Hepatocyte (in vitro differentiated cells): ENCODE data around the gene ARL4A. TPM values are rescaled to one million over a fixed set of nuclear protein-coding genes. Genes with fewer than 3 reads are reported as not detected.

ENCODE experiments used
- DNase-seq: peaks from one replicate; pipeline ENCODE4 v3.0.0-alpha.2; 2016; ENCODE audit warnings: low spot score
- H2AFZ ChIP-seq: fragments of 200-600 bp; sonication (generic); 2 replicates; pipeline ENCODE4 v1.6.0; 2016; ENCODE audit warnings: antibody characterized with exemption, mild to moderate bottlenecking
- H3K27ac ChIP-seq: fragments of 200-600 bp; sonication (generic); 2 replicates; pipeline ENCODE4 v1.5.1; 2016; ENCODE audit warnings: mild to moderate bottlenecking
- H3K27me3 ChIP-seq: fragments of 200-600 bp; sonication (generic); 2 replicates; pipeline ENCODE4 v1.6.1; 2016
- H3K36me3 ChIP-seq: fragments of 200-600 bp; sonication (generic); replicated peaks from 2 replicates; pipeline ENCODE4 v1.5.1; 2016; ENCODE audit warnings: low read depth; ENCODE audit not compliant: insufficient read depth
- H3K4me1 ChIP-seq: fragments of 200-600 bp; sonication (generic); 2 replicates; pipeline ENCODE4 v1.5.1; 2016; ENCODE audit warnings: mild to moderate bottlenecking, moderate library complexity; ENCODE audit not compliant: insufficient read depth
- H3K4me2 ChIP-seq: fragments of 200-600 bp; sonication (generic); 2 replicates; pipeline ENCODE4 v1.6.0; 2016
- H3K4me3 ChIP-seq: fragments of 200-600 bp; sonication (generic); 2 replicates; pipeline ENCODE4 v1.5.1; 2016; ENCODE audit warnings: mild to moderate bottlenecking
- H3K79me2 ChIP-seq: fragments of 200-600 bp; sonication (generic); 2 replicates; pipeline ENCODE4 v1.6.0; 2017; ENCODE audit warnings: mild to moderate bottlenecking
- H3K9me2 ChIP-seq: fragments of 200-600 bp; sonication (generic); replicated peaks from 2 replicates; pipeline ENCODE4 v1.6.0; 2017; ENCODE audit warnings: mild to moderate bottlenecking; ENCODE audit not compliant: insufficient read depth
- H3K9me3 ChIP-seq: fragments of 200-600 bp; sonication (generic); 2 replicates; pipeline ENCODE4 v1.5.1; 2016; ENCODE audit warnings: low read depth, mild to moderate bottlenecking
- H4K20me1 ChIP-seq: fragments of 200-600 bp; sonication (generic); 2 replicates; pipeline ENCODE4 v1.6.0; 2016; ENCODE audit warnings: mild to moderate bottlenecking; ENCODE audit not compliant: insufficient read depth, poor library complexity, severe bottlenecking
- CTCF ChIP-seq: fragments of 200-600 bp; sonication (generic); IDR thresholded peaks from 2 replicates; pipeline ENCODE4 v1.5.1; 2016; ENCODE audit warnings: antibody characterized with exemption, mild to moderate bottlenecking; ENCODE audit not compliant: poor library complexity
- EZH2 ChIP-seq: fragments of 200-600 bp; sonication (generic); IDR thresholded peaks from 2 replicates; pipeline ENCODE4 v1.6.1; 2016; ENCODE audit warnings: antibody characterized with exemption, mild to moderate bottlenecking, borderline replicate concordance
- EZH2phosphoT487 ChIP-seq: fragments of 200-600 bp; sonication (generic); IDR thresholded peaks from one replicate; pipeline ENCODE4 v1.6.1; 2018; ENCODE audit warnings: antibody characterized with exemption, mild to moderate bottlenecking, low read depth, moderate library complexity; ENCODE audit not compliant: unreplicated experiment, severe bottlenecking
- WGBS: methylation state at CpG from one replicate; pipeline ENCODE4 v1.1.6; 2016; ENCODE audit warnings: low lambda C conversion rate; ENCODE audit errors: missing lambda C conversion rate; 5-methylcytosine and 5-hydroxymethylcytosine counted together
- polyA plus RNA-seq: library from polyadenylated mRNA; unstranded; fragments of >200 nt; fragmentation: Nextera tagmentation; extraction: Ambion mirVana; gene quantifications from 2 replicates; pipeline ENCODE4 v1.2.1, GENCODE V29; 2016
- total RNA-seq: library from RNA; depleted of rRNA; stranded (reverse); fragments of >200 nt; gene quantifications from 2 replicates; pipeline ENCODE4 v1.2.3, GENCODE V29; 2014

ARL4A gene
- total and polyA plus RNA-seq, 2 experiments from 2014 or later = 60.3 to 64.0 TPM

GRCh38 chr7:12648704-12649261 is 38.6 kb upstream of the ARL4A start:
- no peaks in the 10 kb centered on the region for H4K20me1 ChIP-seq
- H2AFZ ChIP-seq = no peak overlapping the region
- H3K27me3 ChIP-seq = no peaks in the 10 kb centered on the region
- no peak for TF ChIP-seq EZH2phosphoT487
- no peak for TF ChIP-seq CTCF
- no peak for TF ChIP-seq EZH2
- no peaks in the 10 kb centered on the region for H3K36me3 ChIP-seq
- DNase-seq = no peak
- no peaks in the 10 kb centered on the region for H3K4me1 ChIP-seq
- H3K9me3 ChIP-seq = no peaks in the 10 kb centered on the region
- no peak overlapping the region for H3K27ac ChIP-seq
- no peaks in the 10 kb centered on the region for H3K79me2 ChIP-seq
- H3K4me3 ChIP-seq = no peak overlapping the region
- 64% methylated on average over 4 of the region's 4 CpGs for WGBS
- H3K4me2 ChIP-seq = no peak overlapping the region
- no peaks in the 10 kb centered on the region for H3K9me2 ChIP-seq

DNA sequence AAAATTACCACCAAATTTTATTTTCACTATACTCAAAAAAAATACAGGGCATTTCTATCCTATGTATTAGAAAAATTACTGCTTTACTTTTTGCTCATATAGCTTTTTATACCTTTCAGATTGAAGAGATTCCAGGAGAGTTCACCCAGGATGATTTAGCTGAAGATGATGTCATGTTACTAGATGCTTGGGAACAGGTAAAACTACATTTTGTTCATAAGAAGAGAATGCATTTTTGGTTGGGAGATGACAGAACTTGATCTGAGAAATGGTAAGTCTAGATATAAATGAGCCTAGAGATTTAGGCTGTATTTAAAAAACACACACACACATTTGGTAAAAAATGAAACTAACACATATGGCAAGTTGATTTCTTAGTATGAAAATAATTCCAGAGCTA is 38.1 kb upstream of the ARL4A start:
- no peak for TF ChIP-seq CTCF
- TF ChIP-seq EZH2phosphoT487 = no peak
- TF ChIP-seq EZH2 = no peak
- Histone ChIP-seq H2AFZ (no peak overlapping the region), H3K4me2 (no peak overlapping the region), H3K4me3 (no peak overlapping the region), H3K9me3 (no peaks in the 10 kb centered on the region), H3K4me1 (no peaks in the 10 kb centered on the region), H4K20me1 (no peaks in the 10 kb centered on the region), H3K36me3 (no peaks in the 10 kb centered on the region), H3K79me2 (no peaks in the 10 kb centered on the region), H3K27ac (peak overlapping the region; percentile 39), H3K9me2 (no peaks in the 10 kb centered on the region), H3K27me3 (no peaks in the 10 kb centered on the region)
- no peak for DNase-seq

- no peaks in the 10 kb centered on the region for H3K79me2 ChIP-seq
- no peak overlapping the region for H3K4me2 ChIP-seq
- H3K27me3 ChIP-seq = no peaks in the 10 kb centered on the region
- DNase-seq = no peak
- no peak overlapping the region for H2AFZ ChIP-seq
- no peaks in the 10 kb centered on the region for H3K9me3 ChIP-seq
- H3K27ac ChIP-seq = peak overlapping the region; percentile 39
- no peak overlapping the region for H3K4me3 ChIP-seq
- no peaks in the 10 kb centered on the region for H3K9me2 ChIP-seq
- TF ChIP-seq EZH2phosphoT487 (no peak), EZH2 (no peak), CTCF (no peak)
- H4K20me1 ChIP-seq = no peaks in the 10 kb centered on the region
- WGBS = 71% methylated on average over 2 of the region's 2 CpGs
- no peaks in the 10 kb centered on the region for H3K36me3 ChIP-seq
- no peaks in the 10 kb centered on the region for H3K4me1 ChIP-seq
Measured at GRCh38 chr7:12650080-12650479, 37.4 kb upstream of the ARL4A start.

- Histone ChIP-seq H3K27ac (no peak overlapping the region), H3K9me3 (no peaks in the 10 kb centered on the region), H3K79me2 (no peaks in the 10 kb centered on the region), H3K4me3 (no peak overlapping the region), H2AFZ (no peak overlapping the region), H3K36me3 (no peaks in the 10 kb centered on the region), H4K20me1 (no peaks in the 10 kb centered on the region), H3K4me2 (no peak overlapping the region), H3K9me2 (no peaks in the 10 kb centered on the region), H3K4me1 (no peaks in the 10 kb centered on the region), H3K27me3 (no peaks in the 10 kb centered on the region)
- no peak for DNase-seq
- TF ChIP-seq EZH2phosphoT487 = no peak
- no peak for TF ChIP-seq CTCF
- no peak for TF ChIP-seq EZH2
- 88% methylated on average over 3 of the region's 3 CpGs for WGBS
Measured at GRCh38 chr7:12653110-12653509, 34.3 kb upstream of the ARL4A start.
